ENCODE measurements around the gene TALDO1. TPM values are rescaled to one million over a fixed set of nuclear protein-coding genes. Genes with fewer than 3 reads are reported as not detected.

Gene TALDO1
- polyA plus RNA-seq, 1 of the 3 experiments (the other 2 are of a cell fraction), result 103 TPM

GRCh38 chr11:698493-699115 lies 48.7 kb upstream of the TALDO1 start:
- H3K4me2 ChIP-seq, result no peak overlapping the region
- H3K9me2 ChIP-seq, result no peaks in the 10 kb centered on the region
- TF ChIP-seq SMC3 (IDR thresholded peaks at IDR 0.05; ENCODE audit: low read depth, low read length) (no peak), FOXJ3 (CRISPR knock-in tag; IDR thresholded peaks at IDR 0.05) (no peak), CHD2 (IDR thresholded peaks at IDR 0.05; ENCODE audit: low read length, partially characterized antibody) (no peak), EZH2phosphoT487 (IDR thresholded peaks at IDR 0.05; ENCODE audit: borderline replicate concordance, low read depth) (no peak), EP300 (IDR thresholded peaks at IDR 0.05; ENCODE audit: borderline replicate concordance in 1 of 2, low read depth in 1 of 2, low read length in 1 of 2) (no peak), TEAD4 (IDR thresholded peaks at IDR 0.05; ENCODE audit: borderline replicate concordance, insufficient read depth) (no peak), USF1 (IDR thresholded peaks at IDR 0.05; ENCODE audit: borderline replicate concordance, low read depth) (no peak), RFX5 (IDR thresholded peaks at IDR 0.05; ENCODE audit: low read length) (no peak), POLR2AphosphoS5 (IDR thresholded peaks at IDR 0.05; ENCODE audit: low read depth, low read length) (no peak), RXRA (IDR thresholded peaks at IDR 0.05; ENCODE audit: borderline replicate concordance, low read depth) (no peak), NFIC (IDR thresholded peaks at IDR 0.05; ENCODE audit: borderline replicate concordance) (no peak), GABPA (IDR thresholded peaks at IDR 0.05; ENCODE audit: low read depth) (no peak), FOSL2 (IDR thresholded peaks at IDR 0.05; ENCODE audit: borderline replicate concordance, low read depth) (no peak), RCOR1 (IDR thresholded peaks at IDR 0.05; ENCODE audit: low read length) (no peak), FOXM1 (IDR thresholded peaks at IDR 0.05; ENCODE audit: low read depth) (no peak), REST (IDR thresholded peaks at IDR 0.05; ENCODE audit: low read depth, low read length) (no peak), NRF1 (IDR thresholded peaks at IDR 0.05; ENCODE audit: low read depth, low read length) (no peak), SIN3A (IDR thresholded peaks at IDR 0.05; ENCODE audit: borderline replicate concordance, low read depth, low read length) (no peak)
- TF ChIP-seq, protein P1, sequence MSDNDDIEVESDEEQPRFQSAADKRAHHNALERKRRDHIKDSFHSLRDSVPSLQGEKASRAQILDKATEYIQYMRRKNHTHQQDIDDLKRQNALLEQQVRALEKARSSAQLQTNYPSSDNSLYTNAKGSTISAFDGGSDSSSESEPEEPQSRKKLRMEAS (IDR thresholded peaks at IDR 0.05; ENCODE audit: low read depth), result no peak
- H3K36me3 ChIP-seq (replicated peaks in 1 of 2; ENCODE audit: control insufficient read depth in 1 of 2, insufficient read depth in 2 of 2, low read length in 1 of 2), result peaks cover 0 to 3% of the 10 kb centered on the region in 2 experiments
- ChIA-PET POLR2A (interaction anchor here (1.0 kb wide), 1 partner anchor 79 kb away, joined by 3 read pairs; the partner anchor contains the start of gene GATD1), CTCF (interaction anchor here (11.4 kb wide), 1 partner anchor 25 kb away, joined by 122 read pairs; no protein-coding TSS in a partner anchor)
- H3K9me3 ChIP-seq, result no peaks in the 10 kb centered on the region
- H3F3A ChIP-seq (replicated peaks; ENCODE audit: insufficient read depth), result no peaks in the 10 kb centered on the region
- H3K4me1 ChIP-seq (ENCODE audit: control insufficient read depth in 1 of 2, insufficient read depth in 2 of 2, low read depth in 1 of 2, low read length in 1 of 2), result peaks cover 5 to 14% of the 10 kb centered on the region in 2 experiments; a peak in 2 of 4 replicates
- DNase-seq, result no peak
- H3K27me3 ChIP-seq (ENCODE audit: insufficient read depth), result no peaks in the 10 kb centered on the region
- peaks cover 30% of the 10 kb centered on the region for H3K79me2 ChIP-seq (ENCODE audit: insufficient read depth)
- 0 out of 4 replicates have a peak overlapping the region, but pooled peaks of 1 of the 2 experiments have one; percentile 5 for H3K27ac ChIP-seq (ENCODE audit: low read depth in 2 of 2, low read length in 1 of 2)
- H3K4me3 ChIP-seq (ENCODE audit: low read depth in 2 of 2, low read length in 1 of 2), result no peak overlapping the region
- no peak overlapping the region for H3K9ac ChIP-seq
- H2AFZ ChIP-seq (ENCODE audit: low read depth), result no peak overlapping the region
- peaks cover 8% of the 10 kb centered on the region; the same call in 1 of the 2 replicates for H4K20me1 ChIP-seq (ENCODE audit: insufficient read depth)
- WGBS (ENCODE audit: low lambda C conversion rate), result 92% methylated on average over 12 of the region's 17 CpGs

All from SK-N-SH (cell line).